GM18520 (cell line): ENCODE results near the gene ASB1.

Experiments
- ATAC-seq: cut with Tn5 transposase; IDR thresholded peaks from one replicate; pipeline ENCODE4 v1.9.1; 2021; ENCODE audit not compliant: unreplicated experiment

Gene ASB1

DNA sequence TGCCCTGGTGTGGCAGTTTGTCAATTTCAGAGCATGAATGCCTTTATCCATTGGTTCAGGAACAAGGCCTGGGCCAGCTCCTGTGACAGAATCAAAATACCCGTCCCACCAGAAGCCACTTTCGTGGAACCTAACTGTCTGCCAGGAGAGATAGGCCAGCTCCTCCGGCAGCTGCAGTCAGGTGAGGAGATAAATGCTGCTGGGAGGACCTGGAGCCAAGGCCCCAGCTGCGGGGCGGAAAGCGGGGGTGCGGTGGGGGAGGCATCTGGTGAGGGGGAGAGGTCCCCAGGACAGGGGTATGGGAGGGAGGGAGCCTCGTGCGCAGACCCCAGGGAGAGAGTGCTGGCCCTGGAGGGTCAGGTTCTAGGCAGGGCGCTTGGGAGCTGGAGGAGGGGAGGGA, 4.4 kb upstream of the ASB1 start:
- ATAC-seq, result no peak

DNA sequence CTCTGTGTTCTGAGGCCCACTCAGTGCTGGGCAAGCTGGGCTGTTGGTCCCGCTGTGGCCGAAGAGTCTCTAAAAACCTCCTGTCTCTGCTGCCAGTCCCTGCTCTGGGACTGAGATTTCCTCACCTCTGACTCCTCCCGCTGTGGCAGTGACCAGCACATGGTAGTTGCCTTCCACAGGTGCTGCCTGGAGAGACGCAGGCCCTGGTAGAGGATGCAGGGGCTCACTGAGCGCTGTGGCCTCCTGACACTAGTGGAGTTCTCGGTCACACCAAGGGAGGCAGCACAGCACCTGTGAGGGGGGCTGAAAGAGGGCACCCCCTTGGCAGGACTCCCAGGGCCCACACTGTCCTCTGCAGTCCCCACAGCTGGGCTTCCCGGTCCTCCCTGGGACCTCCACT, 3.8 kb upstream of the ASB1 start:
- no peak for ATAC-seq

DNA sequence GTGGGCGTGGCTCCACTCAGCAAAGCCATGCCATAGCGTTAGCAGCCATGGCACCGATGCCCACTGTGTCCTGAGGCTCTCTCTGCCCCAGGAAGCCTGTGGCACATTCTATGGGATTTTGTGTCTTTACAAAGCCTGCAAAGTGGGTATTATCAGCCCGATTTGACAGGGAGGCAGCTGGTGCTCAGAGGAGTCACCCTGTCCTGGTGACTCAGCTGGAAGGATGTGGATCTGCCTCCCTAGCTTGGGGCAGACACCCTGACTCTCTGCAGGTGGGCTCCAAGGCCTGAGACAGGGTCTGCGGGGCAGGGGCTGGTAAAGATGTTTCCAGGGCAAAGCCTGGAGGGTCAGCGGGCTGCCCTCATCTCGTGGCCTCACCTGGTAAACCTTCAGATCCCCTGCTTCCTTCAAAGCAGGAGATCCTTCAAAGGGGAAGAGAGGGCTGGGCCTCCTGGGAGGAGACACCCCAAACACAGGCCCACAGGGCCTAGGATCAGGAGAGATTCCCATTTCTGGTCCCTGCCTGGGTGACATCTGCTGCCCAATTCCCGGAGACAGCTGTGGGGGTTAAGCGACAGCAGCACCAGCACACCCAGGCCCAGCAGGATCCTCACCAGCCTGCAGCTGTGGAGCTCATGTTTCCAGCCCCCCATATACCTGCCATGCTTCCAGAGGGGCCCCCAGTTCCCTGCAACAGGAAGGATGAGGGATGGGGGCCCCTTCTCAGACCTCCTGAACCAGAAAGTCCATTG, 3.0 kb upstream of the ASB1 start:
- no peak for ATAC-seq

DNA sequence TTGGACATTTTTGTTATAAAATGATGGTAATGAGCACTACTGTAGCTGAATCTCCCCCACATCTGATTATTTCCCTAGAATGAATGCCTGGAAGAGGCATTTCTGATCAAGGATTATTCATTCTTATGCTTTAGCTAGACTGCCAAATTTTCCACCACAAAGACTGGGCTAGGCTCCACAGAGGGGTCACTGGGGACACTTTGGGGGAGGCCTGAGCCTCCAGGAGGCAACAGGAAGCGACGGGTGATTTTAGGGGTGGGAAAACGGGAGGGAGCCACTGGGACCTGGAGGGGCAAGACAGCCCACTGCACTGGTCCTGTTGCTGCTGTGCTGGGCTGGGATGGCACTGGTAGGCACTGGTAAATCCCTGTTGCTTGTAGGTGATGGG, 2.4 kb upstream of the ASB1 start:
- ATAC-seq, result no peak

DNA sequence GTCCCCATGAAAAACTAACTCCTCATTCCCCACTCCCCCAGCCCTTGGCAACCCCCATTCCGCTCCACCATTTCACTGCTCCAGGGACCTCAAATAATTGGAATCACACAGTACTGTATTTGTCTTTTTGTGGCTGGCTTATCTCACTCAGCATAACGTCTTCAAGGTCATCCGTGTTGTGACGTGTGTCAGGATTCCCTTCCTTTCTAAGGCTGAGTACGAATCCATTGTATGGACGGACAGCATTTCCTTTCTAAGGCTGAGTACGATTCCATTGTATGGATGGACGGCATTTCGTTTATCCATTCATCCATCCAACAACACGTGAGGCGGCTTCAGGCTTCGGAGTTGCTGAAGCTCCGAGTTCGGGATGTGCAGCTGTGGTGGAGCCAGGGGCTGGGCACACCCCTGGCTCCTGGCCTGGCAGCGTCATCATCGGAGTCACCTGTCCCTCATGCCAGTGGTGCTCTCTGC, 1.2 kb upstream of the ASB1 start:
- ATAC-seq, result no peak

DNA sequence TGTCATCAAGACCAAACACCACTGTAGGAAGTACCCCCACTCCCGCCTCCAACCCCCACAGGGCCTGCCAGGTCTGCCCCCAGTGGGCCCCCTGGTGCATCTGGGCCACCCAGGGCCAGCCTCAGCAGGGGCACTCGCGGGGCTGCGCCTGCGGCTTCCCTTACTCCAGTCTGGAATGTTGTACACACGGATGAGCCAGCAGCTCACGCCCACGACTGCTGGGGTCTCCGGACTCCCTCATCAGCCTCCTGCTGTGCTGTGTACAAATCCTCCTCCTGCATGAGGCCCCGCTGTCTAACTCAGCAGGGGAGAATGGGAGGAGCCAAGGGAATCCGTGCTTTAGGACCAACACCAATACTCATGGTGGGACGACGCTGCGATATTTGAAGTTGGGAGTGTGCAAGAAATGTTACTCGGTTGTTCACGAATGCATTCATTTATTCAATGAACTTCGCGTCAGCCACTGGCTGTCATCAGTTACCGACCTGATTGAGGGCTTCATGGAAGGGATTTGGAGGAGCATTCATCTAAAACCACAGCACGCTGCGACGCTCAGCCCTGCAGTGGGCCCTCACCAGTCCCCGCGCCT, 654 bp upstream of the ASB1 start:
- no peak for ATAC-seq

DNA sequence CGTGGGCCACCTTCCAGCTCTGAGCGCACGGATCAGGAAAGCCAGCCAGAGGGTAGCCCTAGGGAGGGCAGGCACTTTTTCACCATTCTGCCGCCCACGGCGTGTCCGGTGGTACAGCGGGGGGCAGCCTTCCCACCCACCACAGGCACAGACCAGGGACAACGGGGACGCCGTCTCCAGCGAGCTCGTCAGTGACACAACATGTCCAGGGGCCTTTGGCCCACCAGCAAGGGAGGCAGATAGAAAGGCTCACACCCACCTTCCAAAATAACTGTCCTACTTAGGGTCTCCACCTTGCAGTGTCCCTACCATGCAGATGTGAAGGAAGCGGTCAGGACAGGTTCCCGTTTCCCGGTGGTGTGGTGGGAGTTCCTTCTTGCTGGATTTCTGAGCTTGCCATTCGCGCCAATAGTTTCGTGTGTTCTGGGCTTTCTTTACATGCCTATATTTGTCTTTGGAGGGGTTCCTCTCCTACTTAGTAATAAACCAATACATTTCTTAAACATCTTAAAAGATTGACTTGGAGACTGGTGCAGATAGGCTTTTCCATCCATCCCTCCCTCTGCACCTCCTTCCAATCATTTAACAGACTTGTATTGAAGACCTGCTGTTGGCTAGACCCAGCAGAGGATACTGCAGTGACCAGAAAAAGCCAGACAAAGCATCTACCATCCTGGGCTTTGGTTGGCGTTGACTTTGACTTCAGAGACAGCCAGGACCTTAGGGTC, 872 bp downstream of the ASB1 start:
- ATAC-seq, result no peak

DNA sequence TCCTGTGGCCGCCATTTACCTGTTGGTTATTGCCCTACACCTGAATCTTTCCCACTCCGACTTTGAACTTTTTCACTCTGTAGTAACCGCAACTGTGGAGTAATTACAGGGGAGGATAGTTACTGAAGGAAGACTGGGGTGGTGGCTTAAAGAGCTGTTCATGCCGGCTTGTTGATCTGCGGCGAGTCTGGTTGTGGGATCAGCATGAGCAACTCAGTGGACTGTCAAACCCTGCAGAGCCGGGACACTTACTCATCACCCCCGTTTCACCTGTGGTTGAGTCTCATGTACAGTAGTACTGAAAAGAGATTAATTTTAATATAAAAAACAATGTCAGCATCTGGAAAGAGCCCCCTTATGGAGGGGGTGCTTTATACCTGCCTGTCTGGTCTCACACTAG, 2.1 kb downstream of the ASB1 start:
- ATAC-seq, result no peak

DNA sequence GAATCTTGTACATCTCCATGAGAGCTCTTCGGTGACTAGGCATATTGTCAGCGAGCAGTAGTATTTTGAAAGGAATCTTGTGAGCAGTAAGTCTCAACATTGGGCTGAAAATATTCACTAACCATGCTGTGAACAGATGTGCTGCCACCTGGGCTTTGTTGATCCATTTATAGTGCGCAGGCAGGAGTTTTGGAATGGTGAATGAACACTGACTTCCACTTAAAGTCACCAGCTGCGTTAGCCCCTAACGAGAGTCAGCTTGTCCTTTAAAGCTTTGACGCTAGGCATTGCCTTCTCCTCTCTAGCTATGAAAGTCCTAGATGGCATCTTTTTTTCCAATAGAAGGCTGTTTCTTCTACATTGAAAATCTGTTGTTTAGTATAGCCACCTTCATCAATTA, 4.1 kb downstream of the ASB1 start:
- no peak for ATAC-seq

DNA sequence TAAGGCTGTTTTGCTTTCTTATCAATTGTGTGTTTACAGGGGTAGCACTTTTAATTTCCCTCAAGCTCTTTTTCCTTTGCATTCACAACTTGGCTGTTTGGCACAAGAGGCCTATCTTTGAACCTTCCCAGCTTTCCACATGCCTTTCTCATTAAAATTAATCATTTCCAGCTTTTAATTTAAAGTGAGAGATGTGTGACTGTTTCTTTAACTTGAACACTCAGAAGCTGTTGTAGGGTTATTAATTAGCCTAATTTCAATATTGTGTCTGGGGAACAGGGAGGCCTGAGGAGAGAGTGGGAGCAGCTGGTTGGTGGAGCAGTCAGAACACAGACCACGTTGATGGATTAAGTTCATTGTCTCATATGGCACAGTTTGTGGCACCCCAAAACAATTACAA, 4.7 kb downstream of the ASB1 start:
- no peak for ATAC-seq

DNA sequence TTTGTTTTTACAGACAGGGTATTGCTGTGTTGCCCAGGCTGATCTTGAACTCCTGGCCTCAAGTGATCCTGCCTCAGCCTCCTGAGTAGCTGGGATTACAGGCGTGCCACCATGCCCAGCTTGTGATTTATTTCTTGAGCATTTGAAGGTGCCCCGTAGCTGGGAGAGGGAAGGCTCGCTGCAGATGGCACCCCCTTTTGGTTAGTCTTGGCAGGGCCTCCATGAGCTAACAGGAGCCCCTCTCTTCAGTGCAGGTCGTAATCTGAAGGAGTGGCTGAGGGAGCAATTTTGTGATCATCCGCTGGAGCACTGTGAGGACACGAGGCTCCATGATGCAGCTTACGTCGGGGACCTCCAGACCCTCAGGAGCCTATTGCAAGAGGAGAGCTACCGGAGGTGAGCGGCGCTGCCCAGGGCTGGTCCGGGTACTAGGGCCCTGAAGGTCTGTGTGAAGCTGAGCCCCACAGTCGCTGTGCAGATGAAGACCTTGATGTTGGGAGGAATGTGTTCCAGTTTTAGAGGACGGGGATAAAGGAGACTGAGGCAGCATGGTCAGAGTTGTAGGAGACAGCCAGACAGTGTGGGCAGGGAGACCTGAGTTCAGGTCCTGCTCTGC, 6.7 kb downstream of the ASB1 start:
- no peak for ATAC-seq

DNA sequence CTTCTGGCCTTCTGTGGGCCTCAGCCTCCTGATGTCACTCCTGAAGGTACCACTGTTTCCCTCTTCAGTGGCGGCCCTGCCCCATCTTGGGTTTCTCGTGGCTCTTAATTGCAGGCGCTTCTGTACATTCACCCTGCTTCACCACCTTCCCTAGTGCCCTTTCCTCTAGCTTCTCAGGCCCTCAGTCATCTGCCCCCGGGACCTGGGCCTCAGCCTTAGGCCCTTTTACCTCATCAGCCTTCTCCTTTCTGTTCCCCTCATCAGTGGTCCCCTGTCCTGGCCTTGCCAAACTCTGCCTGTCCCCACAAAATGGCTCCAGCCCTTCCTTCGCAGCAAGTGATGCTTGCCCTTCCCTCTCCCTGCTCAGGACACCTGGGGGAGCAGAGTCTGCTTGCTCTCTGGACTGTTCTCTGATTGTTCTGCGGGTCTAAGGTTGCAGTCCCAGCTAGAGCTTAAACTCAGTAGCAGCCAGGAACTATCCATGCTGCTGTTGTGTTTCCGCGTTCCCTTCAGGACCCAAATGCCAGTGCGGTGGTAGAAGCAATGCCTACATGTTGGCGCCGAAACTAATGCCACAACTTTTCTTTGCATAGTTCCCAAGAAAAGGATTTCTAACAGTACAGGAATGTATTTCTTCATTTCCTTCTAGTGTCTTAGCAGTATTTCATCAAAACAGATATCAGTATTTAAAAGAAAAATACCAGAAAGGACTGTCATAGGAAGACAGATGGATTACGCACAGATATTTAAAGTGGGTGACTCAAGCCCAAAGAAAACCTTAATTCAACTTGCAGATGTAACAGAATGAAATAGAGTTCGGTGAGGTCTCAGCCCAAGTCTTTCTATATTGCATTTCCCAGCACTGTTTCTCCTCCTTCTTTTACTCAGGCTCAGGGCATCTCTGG, 7.5 kb downstream of the ASB1 start:
- ATAC-seq, result no peak

DNA sequence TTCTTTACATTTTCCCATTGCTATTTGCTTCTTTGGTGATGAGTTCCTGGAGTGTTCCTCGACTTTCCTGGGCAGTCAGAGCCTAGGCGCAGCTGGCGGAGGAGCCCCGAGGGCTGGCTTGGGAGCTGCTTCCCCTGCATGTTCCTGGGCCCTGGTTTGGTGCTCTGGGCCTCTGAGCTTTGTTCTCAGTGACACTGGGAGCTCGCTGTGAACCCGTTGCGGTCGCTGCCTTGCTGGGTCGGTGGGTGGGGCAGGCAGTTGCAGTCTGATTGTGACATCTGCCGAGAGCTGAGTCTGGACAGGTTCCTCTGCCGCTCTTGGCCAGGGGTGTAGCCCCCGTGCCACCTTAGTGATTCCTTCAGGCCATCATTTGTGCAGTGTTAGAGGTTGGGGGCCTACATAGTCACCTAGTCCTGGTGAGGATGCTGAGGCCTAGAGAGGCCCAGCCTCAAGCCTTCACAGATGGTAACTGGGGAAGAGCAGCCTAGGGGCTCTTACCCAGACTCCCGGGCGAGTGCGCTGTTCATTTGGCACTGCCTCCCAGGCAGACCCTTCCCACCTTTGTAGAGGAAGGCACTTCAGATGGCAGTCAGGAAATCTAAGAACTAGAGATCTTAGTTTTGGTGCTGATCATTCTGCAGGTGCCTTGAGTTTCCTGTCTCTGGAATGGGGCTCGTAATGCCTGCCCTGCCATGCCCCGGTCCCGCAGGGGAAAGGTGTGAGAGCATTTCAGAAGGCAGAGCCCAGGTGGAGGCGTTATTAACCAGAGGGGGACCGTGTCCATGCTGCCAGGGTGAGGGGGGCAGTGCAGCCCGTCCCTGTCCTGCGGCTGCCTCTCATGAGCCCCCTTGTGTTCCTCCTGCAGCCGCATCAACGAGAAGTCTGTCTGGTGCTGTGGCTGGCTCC, 8.4 kb downstream of the ASB1 start:
- no peak for ATAC-seq

DNA sequence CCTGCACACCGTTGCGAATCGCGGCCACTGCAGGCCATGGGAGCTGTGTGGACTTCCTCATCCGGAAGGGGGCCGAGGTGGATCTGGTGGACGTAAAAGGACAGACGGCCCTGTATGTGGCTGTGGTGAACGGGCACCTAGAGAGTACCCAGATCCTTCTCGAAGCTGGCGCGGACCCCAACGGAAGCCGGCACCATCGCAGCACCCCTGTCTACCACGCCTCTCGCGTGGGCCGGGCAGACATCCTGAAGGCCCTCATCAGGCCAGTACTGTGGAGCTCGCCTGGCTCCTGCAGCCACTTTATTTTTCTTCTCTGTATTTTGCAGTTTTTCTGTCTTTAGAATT, 9.0 kb downstream of the ASB1 start:
- ATAC-seq, result no peak

DNA sequence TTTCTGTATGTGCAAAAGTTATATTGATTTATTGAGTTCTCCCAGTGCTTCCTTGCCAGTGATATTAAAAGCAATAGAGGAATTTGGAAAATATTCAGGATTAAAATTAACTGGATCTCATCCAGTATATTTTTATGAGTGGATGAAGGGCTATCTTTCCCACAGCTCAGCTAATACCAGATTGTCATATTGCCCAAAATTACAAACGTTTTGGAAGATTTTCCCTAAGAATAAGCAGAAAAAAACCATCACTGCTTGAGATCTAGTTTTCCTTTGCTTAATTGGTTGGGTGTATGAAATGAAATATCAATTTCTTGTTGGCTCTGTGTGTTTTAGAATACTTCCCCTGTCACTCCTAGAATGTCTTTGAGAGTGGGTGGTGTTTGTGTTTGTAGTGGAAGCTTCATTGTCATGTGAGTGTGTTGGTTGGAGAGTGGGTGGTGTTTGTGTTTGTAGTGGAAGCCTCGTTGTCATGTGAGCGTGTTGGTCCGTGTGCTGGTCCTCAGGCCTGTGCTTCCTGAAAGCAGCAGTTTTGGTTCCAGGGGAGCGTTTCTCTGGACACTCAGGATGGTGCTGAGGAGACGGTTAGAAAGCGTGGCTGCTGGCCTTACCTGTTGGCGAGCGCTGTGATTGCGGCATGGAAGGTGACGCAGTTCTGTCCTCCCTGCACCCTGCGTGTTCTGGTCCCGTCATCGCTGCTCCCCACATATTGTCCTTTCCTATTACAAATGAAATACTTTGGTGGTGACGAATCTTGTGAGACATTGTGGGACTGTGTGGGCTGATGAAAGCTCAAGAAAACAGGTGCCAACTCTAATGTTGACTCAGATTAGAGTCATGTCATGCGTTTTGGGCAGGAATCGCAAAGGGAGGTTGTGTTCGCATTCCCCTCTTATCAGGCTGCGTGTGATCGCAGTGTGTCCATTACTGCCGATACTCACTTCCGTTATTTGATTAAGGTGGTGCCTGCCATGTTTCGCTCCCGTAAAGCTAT, 12.4 kb downstream of the ASB1 start:
- ATAC-seq, result no peak

DNA sequence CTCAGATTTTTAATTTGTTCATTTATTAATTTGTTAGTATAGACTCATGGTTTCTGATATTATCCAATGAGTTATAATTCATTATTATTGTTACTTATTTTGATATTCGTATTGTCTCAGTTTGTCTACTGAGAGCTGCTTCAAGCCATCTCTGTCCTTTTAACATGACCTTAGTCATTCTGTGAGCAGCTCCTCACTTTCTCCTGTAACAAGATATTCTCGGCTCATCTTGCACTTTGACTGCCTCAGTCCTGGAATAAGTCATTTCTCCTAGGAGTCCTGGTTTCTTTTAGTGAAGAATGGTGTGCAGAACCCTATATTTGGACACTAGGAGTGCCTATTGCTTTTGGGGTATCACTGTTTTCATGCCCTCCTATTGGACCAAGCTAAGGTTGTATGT, 13.2 kb downstream of the ASB1 start:
- ATAC-seq, result no peak

DNA sequence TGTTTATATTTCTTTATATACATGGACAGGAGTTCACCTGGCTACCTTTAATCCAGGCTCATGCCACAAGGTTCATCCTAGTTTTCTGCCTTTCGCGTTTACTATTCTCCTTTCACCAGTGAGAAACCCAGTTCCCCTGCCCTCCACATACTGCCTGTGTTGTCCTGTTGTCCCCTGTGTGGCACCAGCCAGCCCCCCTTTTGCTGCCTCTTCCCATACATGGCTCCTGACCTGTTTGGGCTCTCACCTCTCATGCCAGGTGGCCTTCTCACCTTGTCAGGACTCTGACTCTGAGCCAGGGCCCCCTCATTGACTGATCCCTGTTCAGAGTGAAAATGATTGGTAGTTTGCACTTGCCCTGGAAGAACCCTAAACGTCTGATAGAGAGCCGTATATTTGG, 13.6 kb downstream of the ASB1 start:
- ATAC-seq, result no peak

DNA sequence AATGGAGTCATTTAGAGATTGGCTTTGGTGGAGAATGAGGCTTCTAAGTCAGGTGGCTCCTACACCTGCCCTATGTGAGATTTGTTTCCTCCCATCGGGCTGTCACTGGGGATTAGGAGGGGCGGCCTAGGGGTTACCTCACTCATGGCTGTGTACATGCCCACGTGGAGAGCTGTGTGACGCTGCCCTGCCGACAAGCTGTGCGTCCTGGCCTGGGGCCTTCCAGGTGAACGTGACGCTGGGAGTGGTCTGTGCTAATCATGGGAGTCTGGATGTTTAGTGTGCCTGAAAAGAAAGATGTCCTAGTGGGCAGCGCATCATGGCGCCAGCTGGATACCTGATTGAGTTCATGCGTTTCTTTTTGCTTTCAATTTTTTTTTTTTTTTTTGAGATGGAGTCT, 14.0 kb downstream of the ASB1 start:
- ATAC-seq, result no peak
